H1 (cell line): Measurements from ENCODE around the gene ASCL5. TPM values are rescaled to one million over a fixed set of nuclear protein-coding genes. Genes with fewer than 3 reads are reported as not detected.

ENCODE experiments used
- CTBP2 ChIP-seq: IDR thresholded peaks from 2 replicates; pipeline ENCODE4 v1.7.0; 2011; ENCODE audit warnings: borderline replicate concordance, mild to moderate bottlenecking, moderate library complexity, mixed read lengths, low read length; ENCODE audit not compliant: insufficient read depth, insufficient read length
- HDAC6 ChIP-seq: IDR thresholded peaks from one replicate; pipeline ENCODE4 v1.7.1; 2012; ENCODE audit warnings: low read depth, mild to moderate bottlenecking, inconsistent platforms, low read length, moderate library complexity
- NANOG ChIP-seq: IDR thresholded peaks from 2 replicates; pipeline ENCODE4 v1.6.1; 2011; ENCODE audit warnings: low read length, low read depth, mild to moderate bottlenecking, inconsistent platforms; ENCODE audit not compliant: insufficient read depth, poor library complexity, severe bottlenecking
- POLR2A ChIP-seq, 2 experiments: IDR thresholded peaks; 1 replicate in 1 of 2; 2 replicates in 1 of 2; pipeline ENCODE4 v1.6.1; 2011; ENCODE audit warnings: low read depth in 2 of 2, low read length in 2 of 2, mild to moderate bottlenecking in 2 of 2; ENCODE audit errors: control extremely low read depth in 1 of 2
- RNF2 ChIP-seq: fragments of 200-900, 300-1000 bp; sonication (generic); IDR thresholded peaks from 2 replicates; pipeline ENCODE4 v1.7.1; 2016; ENCODE audit warnings: borderline replicate concordance, low read depth, mild to moderate bottlenecking, antibody characterized with exemption, low read length; ENCODE audit not compliant: poor library complexity, severe bottlenecking; ENCODE audit errors: missing control alignments
- TEAD4 ChIP-seq: IDR thresholded peaks from 2 replicates; pipeline ENCODE4 v1.6.1; 2012; ENCODE audit warnings: low read depth, low read length, inconsistent platforms, mixed read lengths
- polyA plus RNA-seq, 7 experiments: library from polyadenylated mRNA; depleted of rRNA in 3 of 7; stranded (reverse) in 5 of 7; unstranded in 2 of 7; fragments of >200 nt in 5 of 7; fragments of 200-250 nt in 2 of 7; gene quantifications; 1 replicate in 5 of 7; 2 replicates in 1 of 7; 4 replicates in 1 of 7; pipeline versions ENCODE4 v1.2.1 to v1.2.3, GENCODE V29; 2011 to 2013; ENCODE audit warnings: missing spikeins in 2 of 7, mixed read lengths in 2 of 7
- total RNA-seq: library from RNA; stranded (reverse); fragmentation: NEBNext Ultra II Directional; extraction: Animal tissue kit (Norgen Biotek cat#: 25700); gene quantifications from 2 replicates; pipeline ENCODE4 v1.2.1, GENCODE V29; 2021
- TF ChIP-seq, protein P1 (sequence below): IDR thresholded peaks from 2 replicates; pipeline ENCODE4 v1.6.1; 2012; ENCODE audit warnings: inconsistent platforms

The ASCL5 gene
- total and polyA plus RNA-seq, 2 of the 8 experiments (the other 6 are each of a cell fraction or from before 2014, with no cell fraction given): 0.29 to 0.41 TPM

DNA sequence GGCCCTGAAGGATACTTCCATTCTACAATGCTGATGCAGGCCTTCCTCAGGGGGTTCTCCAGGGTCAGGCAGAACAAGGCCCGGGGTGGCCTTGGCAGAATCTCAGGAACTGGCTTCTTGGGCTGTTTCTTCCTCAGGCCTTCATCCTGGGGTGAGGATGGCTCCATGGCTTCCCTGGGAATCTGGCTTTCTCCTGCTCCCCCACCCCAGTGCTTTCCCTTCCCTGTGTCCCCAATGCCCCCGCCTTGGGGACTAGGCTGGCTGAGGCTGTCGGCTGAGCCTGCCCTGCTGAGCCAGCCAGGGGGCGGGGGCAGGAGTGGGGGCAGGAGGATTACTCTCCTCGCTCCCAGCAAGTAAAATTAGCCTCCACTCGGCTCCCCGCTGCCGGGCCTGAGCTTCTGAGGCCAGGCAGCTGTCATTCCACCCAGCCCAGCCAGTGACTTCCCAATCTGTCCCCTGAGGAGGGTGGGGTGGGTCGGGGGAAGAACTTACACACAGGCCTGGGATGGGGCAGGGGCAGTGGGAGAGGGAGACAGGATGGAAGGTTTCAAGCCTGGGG is 14.7 kb downstream of the ASCL5 start, which contains the start of gene CACNA1S (continued):
- TF ChIP-seq RNF2: no peak
- TF ChIP-seq, protein P1, sequence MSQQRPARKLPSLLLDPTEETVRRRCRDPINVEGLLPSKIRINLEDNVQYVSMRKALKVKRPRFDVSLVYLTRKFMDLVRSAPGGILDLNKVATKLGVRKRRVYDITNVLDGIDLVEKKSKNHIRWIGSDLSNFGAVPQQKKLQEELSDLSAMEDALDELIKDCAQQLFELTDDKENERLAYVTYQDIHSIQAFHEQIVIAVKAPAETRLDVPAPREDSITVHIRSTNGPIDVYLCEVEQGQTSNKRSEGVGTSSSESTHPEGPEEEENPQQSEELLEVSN: no peak
- TF ChIP-seq POLR2A (IDR thresholded peaks at IDR 0.05; ENCODE audit: control extremely low read depth in 1 of 2, low read depth in 2 of 2, low read length in 2 of 2): no peak
- no peak for TF ChIP-seq TEAD4
- TF ChIP-seq CTBP2: no peak
- TF ChIP-seq HDAC6: no peak
- no peak for TF ChIP-seq NANOG
